GM12878 (cell line): ENCODE results near the gene HSCB. TPM values are rescaled to one million over a fixed set of nuclear protein-coding genes. Genes with fewer than 3 reads are reported as not detected.

Experiments used
- BCLAF1 ChIP-seq: fragments of 450-650 bp; IDR thresholded peaks from 2 replicates; pipeline ENCODE4 v1.6.1; 2017; ENCODE audit warnings: antibody characterized with exemption, mild to moderate bottlenecking, moderate library complexity
- BRCA1 ChIP-seq: IDR thresholded peaks from 2 replicates; pipeline ENCODE4 v1.6.1; 2011; ENCODE audit warnings: low read depth, low read length, improper control_type of control experiment
- FOS ChIP-seq: IDR thresholded peaks from 3 replicates; pipeline ENCODE4 v1.6.1; 2011; ENCODE audit warnings: borderline replicate concordance; ENCODE audit not compliant: insufficient read length; ENCODE audit errors: extremely low read depth
- HSF1 ChIP-seq: fragments of 150-350 bp; IDR thresholded peaks from 2 replicates; pipeline ENCODE4 v1.6.1; 2014; ENCODE audit warnings: mild to moderate bottlenecking, low read depth, low read length
- LARP7 ChIP-seq: fragments of 450-650 bp; IDR thresholded peaks from 2 replicates; pipeline ENCODE4 v1.6.1; 2017; ENCODE audit warnings: mild to moderate bottlenecking
- NFYB ChIP-seq: IDR thresholded peaks from 2 replicates; pipeline ENCODE4 v1.6.1; 2011; ENCODE audit warnings: low read depth, mild to moderate bottlenecking, low read length, improper control_type of control experiment, moderate library complexity; ENCODE audit not compliant: insufficient read depth
- POLR2AphosphoS2 ChIP-seq: IDR thresholded peaks from 2 replicates; pipeline ENCODE4 v1.6.1; 2011; ENCODE audit warnings: low read depth, mild to moderate bottlenecking, low read length, improper control_type of control experiment, moderate library complexity
- SIN3A ChIP-seq: IDR thresholded peaks from 2 replicates; pipeline ENCODE4 v1.6.1; 2012; ENCODE audit warnings: low read depth, low read length, improper control_type of control experiment
- SRF ChIP-seq, 2 experiments: IDR thresholded peaks; 2 replicates each; pipeline ENCODE4 v1.6.1; 2011; ENCODE audit warnings: low read depth in 2 of 2, low read length in 2 of 2, mild to moderate bottlenecking in 1 of 2, moderate library complexity in 1 of 2
- TARDBP ChIP-seq: IDR thresholded peaks from 2 replicates; pipeline ENCODE4 v1.6.1; 2016; ENCODE audit warnings: borderline replicate concordance
- polyA plus RNA-seq, 11 experiments: library from polyadenylated mRNA; depleted of rRNA in 4 of 11; unstranded in 6 of 11; stranded (reverse) in 5 of 11; fragments of >200 nt; fragmentation: Nextera tagmentation in 4 of 11; fragmentation: Illumina TruSeq in 1 of 11; extraction: Ambion mirVana in 4 of 11; extraction: Trizol in 1 of 11; gene quantifications; 1 replicate in 1 of 11; 2 replicates in 10 of 11; pipeline versions ENCODE4 v1.2.1 to v1.2.3, GENCODE V29; 2011 to 2016; ENCODE audit warnings: inconsistent platforms in 2 of 11, missing spikeins in 2 of 11, low read depth in 1 of 11
- total RNA-seq, 4 experiments: library from RNA; depleted of rRNA in 3 of 4; stranded (reverse); fragments of >200 nt in 3 of 4; fragmentation: Illumina TruSeq in 1 of 4; extraction: Trizol in 1 of 4; gene quantifications; 2 replicates each; pipeline versions ENCODE4 v1.2.1 to v1.2.3, GENCODE V29; 2013 to 2021
- TF ChIP-seq, protein P1 (sequence below): fragments of 450-650 bp; formaldehyde crosslinking; IDR thresholded peaks from 2 replicates; pipeline ENCODE4 v1.4.0; 2022; ENCODE audit warnings: mild to moderate bottlenecking, moderate library complexity
- TF ChIP-seq, protein P2 (sequence below): IDR thresholded peaks from 2 replicates; pipeline ENCODE4 v1.6.1; 2012; ENCODE audit warnings: improper control_type of control experiment, low read depth, low read length; ENCODE audit not compliant: insufficient replicate concordance
- TF ChIP-seq, protein P3 (sequence below): fragments of 450-650 bp; IDR thresholded peaks from 2 replicates; pipeline ENCODE4 v1.6.1; 2016; ENCODE audit warnings: mild to moderate bottlenecking

HSCB gene
- total and polyA plus RNA-seq, 10 of the 15 experiments (the other 5 are each of a cell fraction or from before 2014, with no cell fraction given): 10.6 to 28.4 (median 20.8) TPM

- TF ChIP-seq SRF (IDR thresholded peaks at IDR 0.05; ENCODE audit: low read depth in 2 of 2, low read length in 2 of 2) (0 out of 4 replicates have a peak, but pooled peaks of 1 of the 2 experiments have one; percentile 3), BRCA1 (no peak), TARDBP (no peak), SIN3A (peak; percentile 67; the same call in 1 of the 2 replicates), LARP7 (peak; percentile 89), HSF1 (no peak), POLR2AphosphoS2 (peak; percentile 88), BCLAF1 (no peak), FOS (peak; percentile 23), NFYB (peak; percentile 75; the same call in 1 of the 2 replicates)
- TF ChIP-seq, protein P1, sequence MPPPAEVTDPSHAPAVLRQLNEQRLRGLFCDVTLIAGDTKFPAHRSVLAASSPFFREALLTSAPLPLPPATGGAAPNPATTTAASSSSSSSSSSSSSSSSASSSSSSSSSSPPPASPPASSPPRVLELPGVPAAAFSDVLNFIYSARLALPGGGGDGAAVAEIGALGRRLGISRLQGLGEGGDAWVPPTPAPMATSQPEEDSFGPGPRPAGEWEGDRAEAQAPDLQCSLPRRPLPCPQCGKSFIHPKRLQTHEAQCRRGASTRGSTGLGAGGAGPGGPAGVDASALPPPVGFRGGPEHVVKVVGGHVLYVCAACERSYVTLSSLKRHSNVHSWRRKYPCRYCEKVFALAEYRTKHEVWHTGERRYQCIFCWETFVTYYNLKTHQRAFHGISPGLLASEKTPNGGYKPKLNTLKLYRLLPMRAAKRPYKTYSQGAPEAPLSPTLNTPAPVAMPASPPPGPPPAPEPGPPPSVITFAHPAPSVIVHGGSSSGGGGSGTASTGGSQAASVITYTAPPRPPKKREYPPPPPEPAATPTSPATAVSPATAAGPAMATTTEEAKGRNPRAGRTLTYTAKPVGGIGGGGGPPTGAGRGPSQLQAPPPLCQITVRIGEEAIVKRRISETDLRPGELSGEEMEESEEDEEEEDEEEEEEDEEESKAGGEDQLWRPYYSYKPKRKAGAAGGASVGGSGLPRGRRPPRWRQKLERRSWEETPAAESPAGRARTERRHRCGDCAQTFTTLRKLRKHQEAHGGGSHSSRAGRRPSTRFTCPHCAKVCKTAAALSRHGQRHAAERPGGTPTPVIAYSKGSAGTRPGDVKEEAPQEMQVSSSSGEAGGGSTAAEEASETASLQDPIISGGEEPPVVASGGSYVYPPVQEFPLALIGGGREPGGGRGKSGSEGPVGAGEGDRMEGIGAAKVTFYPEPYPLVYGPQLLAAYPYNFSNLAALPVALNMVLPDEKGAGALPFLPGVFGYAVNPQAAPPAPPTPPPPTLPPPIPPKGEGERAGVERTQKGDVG (CRISPR knock-in tag): no peak
- TF ChIP-seq, protein P2, sequence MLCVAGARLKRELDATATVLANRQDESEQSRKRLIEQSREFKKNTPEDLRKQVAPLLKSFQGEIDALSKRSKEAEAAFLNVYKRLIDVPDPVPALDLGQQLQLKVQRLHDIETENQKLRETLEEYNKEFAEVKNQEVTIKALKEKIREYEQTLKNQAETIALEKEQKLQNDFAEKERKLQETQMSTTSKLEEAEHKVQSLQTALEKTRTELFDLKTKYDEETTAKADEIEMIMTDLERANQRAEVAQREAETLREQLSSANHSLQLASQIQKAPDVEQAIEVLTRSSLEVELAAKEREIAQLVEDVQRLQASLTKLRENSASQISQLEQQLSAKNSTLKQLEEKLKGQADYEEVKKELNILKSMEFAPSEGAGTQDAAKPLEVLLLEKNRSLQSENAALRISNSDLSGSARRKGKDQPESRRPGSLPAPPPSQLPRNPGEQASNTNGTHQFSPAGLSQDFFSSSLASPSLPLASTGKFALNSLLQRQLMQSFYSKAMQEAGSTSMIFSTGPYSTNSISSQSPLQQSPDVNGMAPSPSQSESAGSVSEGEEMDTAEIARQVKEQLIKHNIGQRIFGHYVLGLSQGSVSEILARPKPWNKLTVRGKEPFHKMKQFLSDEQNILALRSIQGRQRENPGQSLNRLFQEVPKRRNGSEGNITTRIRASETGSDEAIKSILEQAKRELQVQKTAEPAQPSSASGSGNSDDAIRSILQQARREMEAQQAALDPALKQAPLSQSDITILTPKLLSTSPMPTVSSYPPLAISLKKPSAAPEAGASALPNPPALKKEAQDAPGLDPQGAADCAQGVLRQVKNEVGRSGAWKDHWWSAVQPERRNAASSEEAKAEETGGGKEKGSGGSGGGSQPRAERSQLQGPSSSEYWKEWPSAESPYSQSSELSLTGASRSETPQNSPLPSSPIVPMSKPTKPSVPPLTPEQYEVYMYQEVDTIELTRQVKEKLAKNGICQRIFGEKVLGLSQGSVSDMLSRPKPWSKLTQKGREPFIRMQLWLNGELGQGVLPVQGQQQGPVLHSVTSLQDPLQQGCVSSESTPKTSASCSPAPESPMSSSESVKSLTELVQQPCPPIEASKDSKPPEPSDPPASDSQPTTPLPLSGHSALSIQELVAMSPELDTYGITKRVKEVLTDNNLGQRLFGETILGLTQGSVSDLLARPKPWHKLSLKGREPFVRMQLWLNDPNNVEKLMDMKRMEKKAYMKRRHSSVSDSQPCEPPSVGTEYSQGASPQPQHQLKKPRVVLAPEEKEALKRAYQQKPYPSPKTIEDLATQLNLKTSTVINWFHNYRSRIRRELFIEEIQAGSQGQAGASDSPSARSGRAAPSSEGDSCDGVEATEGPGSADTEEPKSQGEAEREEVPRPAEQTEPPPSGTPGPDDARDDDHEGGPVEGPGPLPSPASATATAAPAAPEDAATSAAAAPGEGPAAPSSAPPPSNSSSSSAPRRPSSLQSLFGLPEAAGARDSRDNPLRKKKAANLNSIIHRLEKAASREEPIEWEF: no peak
- TF ChIP-seq, protein P3, sequence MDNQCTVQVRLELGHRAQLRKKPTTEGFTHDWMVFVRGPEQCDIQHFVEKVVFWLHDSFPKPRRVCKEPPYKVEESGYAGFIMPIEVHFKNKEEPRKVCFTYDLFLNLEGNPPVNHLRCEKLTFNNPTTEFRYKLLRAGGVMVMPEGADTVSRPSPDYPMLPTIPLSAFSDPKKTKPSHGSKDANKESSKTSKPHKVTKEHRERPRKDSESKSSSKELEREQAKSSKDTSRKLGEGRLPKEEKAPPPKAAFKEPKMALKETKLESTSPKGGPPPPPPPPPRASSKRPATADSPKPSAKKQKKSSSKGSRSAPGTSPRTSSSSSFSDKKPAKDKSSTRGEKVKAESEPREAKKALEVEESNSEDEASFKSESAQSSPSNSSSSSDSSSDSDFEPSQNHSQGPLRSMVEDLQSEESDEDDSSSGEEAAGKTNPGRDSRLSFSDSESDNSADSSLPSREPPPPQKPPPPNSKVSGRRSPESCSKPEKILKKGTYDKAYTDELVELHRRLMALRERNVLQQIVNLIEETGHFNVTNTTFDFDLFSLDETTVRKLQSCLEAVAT: no peak; the same call in 1 of the 2 replicates
These were observed 58.6 kb downstream of the HSCB start, which contains the start of gene XBP1 (continued) for GRCh38 chr22:28800308-28801041.
